ENCODE results near the gene KRABD2. TPM values are rescaled to one million over a fixed set of nuclear protein-coding genes. Genes with fewer than 3 reads are reported as not detected.

The KRABD2 gene

DNA sequence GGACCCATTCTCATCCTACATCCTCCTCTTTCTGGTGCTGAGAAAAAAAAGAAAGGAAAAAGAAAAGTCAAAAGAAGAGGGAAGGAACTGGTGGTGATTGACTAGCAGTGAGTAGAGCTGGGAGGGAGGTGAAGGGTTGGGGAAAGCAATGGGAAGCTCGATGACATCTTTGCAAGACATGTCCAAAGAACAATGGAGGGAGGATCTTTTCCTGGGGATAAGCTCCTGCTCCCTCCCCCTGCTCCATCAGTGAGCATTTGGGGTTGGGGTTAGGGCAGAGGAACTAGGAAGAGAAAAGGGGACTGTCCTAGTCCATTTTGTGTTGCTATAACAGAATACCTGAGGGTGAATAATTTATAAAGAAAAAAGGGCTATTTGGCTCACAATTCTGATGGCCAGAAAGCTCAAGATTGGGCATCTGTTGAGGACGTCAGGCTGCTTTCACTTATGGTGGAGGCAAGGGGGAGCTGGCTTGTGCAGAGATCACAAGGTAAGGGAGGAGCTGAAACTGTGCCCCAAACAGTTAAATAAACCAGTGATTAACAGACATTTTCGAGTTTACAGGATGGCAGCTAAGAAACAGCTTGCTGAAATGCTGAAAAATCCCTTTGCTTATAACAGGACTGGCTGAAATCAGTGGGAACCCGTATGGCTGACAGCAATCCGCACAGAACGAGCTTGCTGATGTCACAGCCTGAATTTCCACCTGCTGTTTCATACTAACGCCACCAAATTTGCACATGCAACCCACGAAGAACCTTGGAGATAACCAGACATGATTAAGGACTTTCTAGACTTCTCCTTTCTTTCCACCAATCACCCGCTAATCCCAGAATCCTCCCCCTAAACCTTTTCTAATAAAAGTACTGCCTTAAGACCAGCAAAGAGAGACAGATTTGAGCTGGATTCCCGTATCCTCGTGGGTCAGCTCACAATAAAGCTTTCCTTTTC is 38.4 kb downstream of the KRABD2 start:
- peak overlapping the region; percentile 51 for H3K4me3 Mint-ChIP-seq
- no peaks in the 10 kb centered on the region for H3K9me3 Mint-ChIP-seq
- DNase-seq: no peak
- H3K27me3 Mint-ChIP-seq (ENCODE audit: insufficient read depth): peaks cover 13% of the 10 kb centered on the region
- no peaks in the 10 kb centered on the region for H3K36me3 Mint-ChIP-seq (ENCODE audit: low read depth)
- TF ChIP-seq CTCF (IDR thresholded peaks at IDR 0.05): no peak
- H3K4me1 Mint-ChIP-seq (ENCODE audit: low read depth): peaks cover 12% of the 10 kb centered on the region; the same call in 1 of the 2 replicates
- H3K27ac Mint-ChIP-seq: no peak overlapping the region

GRCh38 chr17:8333281-8333680 is 43.2 kb downstream of the KRABD2 start:
- Mint-ChIP-seq H3K27ac (no peak overlapping the region), H3K4me1 (ENCODE audit: low read depth) (peaks cover 7% of the 10 kb centered on the region; the same call in 1 of the 2 replicates), H3K9me3 (no peaks in the 10 kb centered on the region), H3K36me3 (ENCODE audit: low read depth) (no peaks in the 10 kb centered on the region), H3K27me3 (ENCODE audit: insufficient read depth) (peaks cover 18% of the 10 kb centered on the region), H3K4me3 (no peak overlapping the region)
- no peak for TF ChIP-seq CTCF (IDR thresholded peaks at IDR 0.05)
- DNase-seq: no peak

DNA sequence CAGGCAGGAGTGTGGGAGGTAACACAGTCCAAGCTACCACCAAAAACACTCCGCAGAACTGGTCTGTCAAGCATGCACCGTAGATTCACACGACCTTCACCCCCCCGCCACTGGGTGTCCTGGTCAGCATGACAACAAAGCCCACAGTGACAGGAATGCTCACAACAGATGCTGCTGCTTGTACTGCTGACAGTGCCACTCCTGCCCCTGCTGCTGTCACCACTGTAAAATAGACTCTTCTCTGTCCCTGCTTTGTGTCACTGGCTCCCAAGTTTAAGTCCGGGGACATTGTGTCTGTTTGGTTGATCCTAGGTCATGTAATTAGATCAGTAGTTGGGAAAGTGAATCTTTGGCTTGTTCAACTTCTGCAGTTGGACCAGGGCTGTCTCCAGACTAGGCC is 43.8 kb downstream of the KRABD2 start:
- Mint-ChIP-seq H3K27me3 (ENCODE audit: insufficient read depth) (peaks cover 20% of the 10 kb centered on the region), H3K4me3 (no peak overlapping the region), H3K4me1 (ENCODE audit: low read depth) (0 out of 2 replicates have a peak, but pooled peaks cover 1% of the 10 kb centered on the region), H3K27ac (no peak overlapping the region), H3K9me3 (no peaks in the 10 kb centered on the region), H3K36me3 (ENCODE audit: low read depth) (no peaks in the 10 kb centered on the region)
- DNase-seq: no peak
- no peak for TF ChIP-seq CTCF (IDR thresholded peaks at IDR 0.05)

GRCh38 chr17:8332128-8332527 is 44.4 kb downstream of the KRABD2 start:
- TF ChIP-seq CTCF (IDR thresholded peaks at IDR 0.05): no peak
- H3K4me1 Mint-ChIP-seq (ENCODE audit: low read depth): no peaks in the 10 kb centered on the region
- no peaks in the 10 kb centered on the region for H3K36me3 Mint-ChIP-seq (ENCODE audit: low read depth)
- no peak overlapping the region for H3K27ac Mint-ChIP-seq
- DNase-seq: no peak
- no peak overlapping the region for H3K4me3 Mint-ChIP-seq
- no peaks in the 10 kb centered on the region for H3K9me3 Mint-ChIP-seq
- peaks cover 20% of the 10 kb centered on the region for H3K27me3 Mint-ChIP-seq (ENCODE audit: insufficient read depth)

- Mint-ChIP-seq H3K4me1 (ENCODE audit: low read depth) (no peaks in the 10 kb centered on the region), H3K4me3 (peak overlapping the region; percentile 75; the same call in 1 of the 2 replicates), H3K36me3 (ENCODE audit: low read depth) (no peaks in the 10 kb centered on the region), H3K27me3 (ENCODE audit: insufficient read depth) (peaks cover 23% of the 10 kb centered on the region), H3K9me3 (no peaks in the 10 kb centered on the region), H3K27ac (no peak overlapping the region)
- TF ChIP-seq CTCF (IDR thresholded peaks at IDR 0.05): no peak
- DNase-seq: no peak
Observed at GRCh38 chr17:8327303-8327649, 49.2 kb downstream of the KRABD2 start.

Other genes starting within 250 kb of the KRABD2 start
- gene PER1, start 224.3 kb downstream of the KRABD2 start, total RNA-seq (2021; fragmentation: NEBNext Ultra II Directional; extraction: Animal tissue kit (Norgen Biotek cat#: 25700)): 10 to 100 TPM; 18.9 to 31.8 (median 26.9) TPM
- 10 to 100 TPM; 37.0 to 47.6 (median 44.5) TPM for gene VAMP2, start 213.8 kb downstream of the KRABD2 start, total RNA-seq (2021; fragmentation: NEBNext Ultra II Directional; extraction: Animal tissue kit (Norgen Biotek cat#: 25700))
- 10 to 100 TPM; 13.8 to 18.8 (median 17.5) TPM for gene TMEM107, start 200.3 kb downstream of the KRABD2 start, total RNA-seq (2021; fragmentation: NEBNext Ultra II Directional; extraction: Animal tissue kit (Norgen Biotek cat#: 25700))
- gene BORCS6, start 186.5 kb downstream of the KRABD2 start, total RNA-seq (2021; fragmentation: NEBNext Ultra II Directional; extraction: Animal tissue kit (Norgen Biotek cat#: 25700)): 1 to 10 TPM; 4.4 to 6.0 (median 4.6) TPM
- 10 to 100 TPM; 24.5 to 43.4 (median 39.5) TPM for gene AURKB, start 166.1 kb downstream of the KRABD2 start, total RNA-seq (2021; fragmentation: NEBNext Ultra II Directional; extraction: Animal tissue kit (Norgen Biotek cat#: 25700))
- gene CTC1, start 128.6 kb downstream of the KRABD2 start, total RNA-seq (2021; fragmentation: NEBNext Ultra II Directional; extraction: Animal tissue kit (Norgen Biotek cat#: 25700)): 10 to 100 TPM in 5 of 6 experiments, 1 to 10 TPM in 1; 8.8 to 14.4 (median 10.8) TPM
- gene PFAS, start 127.4 kb downstream of the KRABD2 start, total RNA-seq (2021; fragmentation: NEBNext Ultra II Directional; extraction: Animal tissue kit (Norgen Biotek cat#: 25700)): 10 to 100 TPM; 46.8 to 63.9 (median 58.8) TPM
- gene RANGRF, start 88.0 kb downstream of the KRABD2 start, total RNA-seq (2021; fragmentation: NEBNext Ultra II Directional; extraction: Animal tissue kit (Norgen Biotek cat#: 25700)): 10 to 100 TPM; 27.8 to 32.2 (median 30.9) TPM
- gene SLC25A35, start 81.3 kb downstream of the KRABD2 start, total RNA-seq (2021; fragmentation: NEBNext Ultra II Directional; extraction: Animal tissue kit (Norgen Biotek cat#: 25700)): 1 to 10 TPM; 1.6 to 3.7 (median 3.1) TPM
- not detected for gene ARHGEF15, start 66.5 kb downstream of the KRABD2 start, total RNA-seq (2021; fragmentation: NEBNext Ultra II Directional; extraction: Animal tissue kit (Norgen Biotek cat#: 25700))
- gene ODF4, start 36.9 kb downstream of the KRABD2 start, total RNA-seq (2021; fragmentation: NEBNext Ultra II Directional; extraction: Animal tissue kit (Norgen Biotek cat#: 25700)): not detected
- 1,000 to 10,000 TPM; 1,301 to 1,432 (median 1,370) TPM for gene RPL26, start 6.5 kb upstream of the KRABD2 start, total RNA-seq (2021; fragmentation: NEBNext Ultra II Directional; extraction: Animal tissue kit (Norgen Biotek cat#: 25700))
- gene RNF222, start 21.1 kb upstream of the KRABD2 start, total RNA-seq (2021; fragmentation: NEBNext Ultra II Directional; extraction: Animal tissue kit (Norgen Biotek cat#: 25700)): not detected
- gene NDEL1, start 59.2 kb upstream of the KRABD2 start, total RNA-seq (2021; fragmentation: NEBNext Ultra II Directional; extraction: Animal tissue kit (Norgen Biotek cat#: 25700)): 10 to 100 TPM; 65.4 to 79.1 (median 69.2) TPM

Measured in HFFc6 (cell line).